MCF 10A (cell line): ENCODE measurements around the gene DLGAP3. TPM values are rescaled to one million over a fixed set of nuclear protein-coding genes. Genes with fewer than 3 reads are reported as not detected.

Experiments used
- BruUV-seq: library from RNA; stranded (reverse); fragments of 400-500 nt; replicated peaks from 2 replicates; lab custom pipeline; 2021; lab: Mats Ljungman, UMichigan
- CTCF ChIA-PET: fragments of 300-600 bp; sonication (Branson Sonifier 250); formaldehyde crosslinking; extraction: SDS; loops from one replicate; lab custom pipeline; 2021; ENCODE audit warnings: antibody characterized with exemption, inconsistent platforms; lab: Yijun Ruan, JAX
- POLR2A ChIA-PET: fragments of 300-600, 350-650 bp; sonication (Branson Sonifier 250); formaldehyde crosslinking; extraction: SDS; loops from one replicate; lab custom pipeline; 2020; ENCODE audit warnings: antibody characterized with exemption, inconsistent platforms; lab: Yijun Ruan, JAX
- DNase-seq: peaks from one replicate; pipeline ENCODE4 v3.0.0-alpha.2; 2018; ENCODE audit not compliant: unreplicated experiment
- H3K27ac Mint-ChIP-seq: one replicate; pipeline ENCODE4 v1.8.0; 2022; ENCODE audit warnings: mild to moderate bottlenecking, low read depth, mixed read lengths; ENCODE audit not compliant: unreplicated experiment
- H3K27me3 Mint-ChIP-seq: one replicate; pipeline ENCODE4 v1.8.0; 2022; ENCODE audit warnings: mixed read lengths; ENCODE audit not compliant: insufficient read depth, unreplicated experiment
- H3K36me3 Mint-ChIP-seq: one replicate; pipeline ENCODE4 v1.8.0; 2022; ENCODE audit warnings: mild to moderate bottlenecking, moderate library complexity, mixed read lengths; ENCODE audit not compliant: insufficient read depth, unreplicated experiment
- H3K4me1 Mint-ChIP-seq: one replicate; pipeline ENCODE4 v1.8.0; 2022; ENCODE audit warnings: mixed read lengths; ENCODE audit not compliant: insufficient read depth, unreplicated experiment
- H3K4me3 Mint-ChIP-seq: one replicate; pipeline ENCODE4 v1.8.0; 2022; ENCODE audit warnings: mild to moderate bottlenecking, moderate library complexity, mixed read lengths; ENCODE audit not compliant: unreplicated experiment
- H3K9me3 Mint-ChIP-seq: one replicate; pipeline ENCODE4 v1.8.0; 2022; ENCODE audit warnings: mixed read lengths; ENCODE audit not compliant: unreplicated experiment
- intact Hi-C: fragments of 100-400 bp; cut with micrococcal nuclease; formaldehyde crosslinking; loops from 2 replicates; pipeline ENCODE4 v1.14.1; 2022
- total RNA-seq: library from RNA; stranded (reverse); gene quantifications from 2 replicates; pipeline ENCODE4 v1.2.3, GENCODE V29; 2022
- TF ChIP-seq, protein P1 (sequence below): fragments of 200-600 bp; IDR thresholded peaks from one replicate; pipeline ENCODE4 v1.8.0; 2022; ENCODE audit warnings: antibody characterized with exemption, mild to moderate bottlenecking; ENCODE audit not compliant: unreplicated experiment

The DLGAP3 gene
- total RNA-seq, 1 experiment from 2014 or later, result 0.14 TPM

DNA sequence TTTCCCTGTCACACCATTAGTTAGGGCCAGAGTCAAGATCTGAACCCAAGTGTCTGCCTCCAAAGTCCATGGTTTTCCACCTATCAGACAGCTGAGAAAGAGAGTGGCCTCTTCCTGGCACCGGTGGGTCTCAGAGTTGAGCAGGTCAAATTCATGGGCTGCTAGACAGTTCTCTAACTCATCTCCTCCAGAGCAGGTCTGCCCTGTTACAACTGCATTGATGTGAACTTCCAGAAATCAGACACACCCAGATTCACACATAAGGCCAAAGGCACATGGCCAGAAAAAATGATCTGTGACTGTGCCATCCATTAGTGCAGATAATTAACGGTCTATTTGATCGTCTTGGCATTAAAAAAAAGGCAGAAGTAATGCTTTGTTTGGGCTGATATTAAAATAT, 87.4 kb downstream of the DLGAP3 start:
- CTCF ChIA-PET, result interaction anchor here (0.5 to 1.7 kb wide), 6 partner anchors 8 to 84 kb away, joined by 3 to 9 read pairs (median 4); partner anchors contain the start of gene SMIM12
- TF ChIP-seq, protein P1, sequence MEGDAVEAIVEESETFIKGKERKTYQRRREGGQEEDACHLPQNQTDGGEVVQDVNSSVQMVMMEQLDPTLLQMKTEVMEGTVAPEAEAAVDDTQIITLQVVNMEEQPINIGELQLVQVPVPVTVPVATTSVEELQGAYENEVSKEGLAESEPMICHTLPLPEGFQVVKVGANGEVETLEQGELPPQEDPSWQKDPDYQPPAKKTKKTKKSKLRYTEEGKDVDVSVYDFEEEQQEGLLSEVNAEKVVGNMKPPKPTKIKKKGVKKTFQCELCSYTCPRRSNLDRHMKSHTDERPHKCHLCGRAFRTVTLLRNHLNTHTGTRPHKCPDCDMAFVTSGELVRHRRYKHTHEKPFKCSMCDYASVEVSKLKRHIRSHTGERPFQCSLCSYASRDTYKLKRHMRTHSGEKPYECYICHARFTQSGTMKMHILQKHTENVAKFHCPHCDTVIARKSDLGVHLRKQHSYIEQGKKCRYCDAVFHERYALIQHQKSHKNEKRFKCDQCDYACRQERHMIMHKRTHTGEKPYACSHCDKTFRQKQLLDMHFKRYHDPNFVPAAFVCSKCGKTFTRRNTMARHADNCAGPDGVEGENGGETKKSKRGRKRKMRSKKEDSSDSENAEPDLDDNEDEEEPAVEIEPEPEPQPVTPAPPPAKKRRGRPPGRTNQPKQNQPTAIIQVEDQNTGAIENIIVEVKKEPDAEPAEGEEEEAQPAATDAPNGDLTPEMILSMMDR, result no peak
- Mint-ChIP-seq H3K4me1 (no peaks in the 10 kb centered on the region), H3K27ac (no peak overlapping the region), H3K36me3 (peaks cover 6% of the 10 kb centered on the region), H3K9me3 (no peaks in the 10 kb centered on the region), H3K4me3 (no peak overlapping the region), H3K27me3 (no peaks in the 10 kb centered on the region)
- intact Hi-C loops, result no loop called here
- no peak for DNase-seq
- no TSS peak for BruUV-seq
- POLR2A ChIA-PET, result no interaction called here

- intact Hi-C loops, result no loop called here
- peaks cover 6% of the 10 kb centered on the region for H3K36me3 Mint-ChIP-seq
- TF ChIP-seq, protein P1, result no peak
- no peaks in the 10 kb centered on the region for H3K27me3 Mint-ChIP-seq
- DNase-seq, result no peak
- POLR2A ChIA-PET, result no interaction called here
- no peaks in the 10 kb centered on the region for H3K9me3 Mint-ChIP-seq
- CTCF ChIA-PET, result no interaction called here
- BruUV-seq, result no TSS peak
- H3K4me3 Mint-ChIP-seq, result no peak overlapping the region
- H3K4me1 Mint-ChIP-seq, result no peaks in the 10 kb centered on the region
- H3K27ac Mint-ChIP-seq, result no peak overlapping the region
Measured at GRCh38 chr1:34840426-34840825, 89.0 kb downstream of the DLGAP3 start.

- POLR2A ChIA-PET, result no interaction called here
- intact Hi-C loops, result no loop called here
- Mint-ChIP-seq H3K27ac (no peak overlapping the region), H3K36me3 (peaks cover 6% of the 10 kb centered on the region), H3K9me3 (no peaks in the 10 kb centered on the region), H3K4me1 (no peaks in the 10 kb centered on the region), H3K27me3 (no peaks in the 10 kb centered on the region), H3K4me3 (no peak overlapping the region)
- BruUV-seq, result no TSS peak
- TF ChIP-seq, protein P1, result no peak
- no peak for DNase-seq
- CTCF ChIA-PET, result no interaction called here
Measured at GRCh38 chr1:34839526-34840305, 89.7 kb downstream of the DLGAP3 start.

GRCh38 chr1:34833711-34834110, 95.7 kb downstream of the DLGAP3 start:
- no TSS peak for BruUV-seq
- Mint-ChIP-seq H3K27me3 (no peaks in the 10 kb centered on the region), H3K36me3 (no peaks in the 10 kb centered on the region), H3K9me3 (no peaks in the 10 kb centered on the region), H3K4me3 (no peak overlapping the region), H3K4me1 (no peaks in the 10 kb centered on the region), H3K27ac (no peak overlapping the region)
- TF ChIP-seq, protein P1, result no peak
- CTCF ChIA-PET, result interaction anchor here (0.6 to 0.7 kb wide), 3 partner anchors 9 to 644 kb away, joined by 3 to 5 read pairs (median 4); no protein-coding TSS in a partner anchor
- no peak for DNase-seq
- POLR2A ChIA-PET, result no interaction called here
- intact Hi-C loops, result no loop called here
